K562 (cell line): ENCODE results near the gene CCDC27. TPM values are rescaled to one million over a fixed set of nuclear protein-coding genes. Genes with fewer than 3 reads are reported as not detected.

Experiments
- BACH1 ChIP-seq: fragments of 200-800 bp; sonication (Bioruptor generic); IDR thresholded peaks from 2 replicates; pipeline ENCODE4 v1.6.1; 2016; ENCODE audit warnings: missing genetic modification characterization, missing compliant biosample characterization
- CGGBP1 ChIP-seq: fragments of 250-450 bp; sonication (Bioruptor Pico); IDR thresholded peaks from 2 replicates; pipeline ENCODE4 v1.9.0; 2021; ENCODE audit warnings: mild to moderate bottlenecking
- CHD2 ChIP-seq: IDR thresholded peaks from 2 replicates; pipeline ENCODE4 v1.6.1; 2011; ENCODE audit warnings: low read depth, low read length
- EGR1 ChIP-seq: fragments of 450-650 bp; conservative IDR thresholded peaks from 2 replicates; pipeline ENCODE4 v1.6.1; 2017; ENCODE audit warnings: mild to moderate bottlenecking
- ETS1 ChIP-seq: conservative IDR thresholded peaks from 2 replicates; pipeline ENCODE4 v1.6.1; 2011; ENCODE audit warnings: low read depth, mild to moderate bottlenecking, low read length; ENCODE audit not compliant: control insufficient read depth
- GABPA ChIP-seq: fragments of 200-800 bp; sonication (Bioruptor generic); conservative IDR thresholded peaks from 2 replicates; pipeline ENCODE4 v1.6.1; 2016; ENCODE audit warnings: low read depth, missing genetic modification characterization, missing compliant biosample characterization
- HES1 ChIP-seq: fragments of 450-650 bp; IDR thresholded peaks from 2 replicates; pipeline ENCODE4 v1.6.1; 2016; ENCODE audit warnings: low read depth, mild to moderate bottlenecking, moderate library complexity
- HIVEP1 ChIP-seq: fragments of 250-450 bp; sonication (Bioruptor Pico); IDR thresholded peaks from 2 replicates; pipeline ENCODE4 v1.4.0; 2020; ENCODE audit warnings: mild to moderate bottlenecking
- HNRNPLL ChIP-seq: fragments of 200-400 bp; formaldehyde crosslinking; IDR thresholded peaks from 2 replicates; pipeline ENCODE4 v1.6.1; 2017; ENCODE audit warnings: low read length, low read depth, mild to moderate bottlenecking; ENCODE audit not compliant: poor library complexity, severe bottlenecking
- NR3C1 ChIP-seq: sonication (generic); formaldehyde crosslinking; IDR thresholded peaks from 2 replicates; pipeline ENCODE4 v1.8.1; 2022; ENCODE audit warnings: missing genetic modification reagents
- RBBP5 ChIP-seq: fragments of 200-600 bp; sonication (generic); IDR thresholded peaks from 2 replicates; pipeline ENCODE4 v1.6.1; 2012; ENCODE audit warnings: borderline replicate concordance, mild to moderate bottlenecking, low read length, control low read depth, inconsistent platforms; ENCODE audit not compliant: insufficient read depth, poor library complexity, severe bottlenecking
- SREBF2 ChIP-seq: sonication (generic); formaldehyde crosslinking; IDR thresholded peaks from 2 replicates; pipeline ENCODE4 v1.4.0; 2020; ENCODE audit warnings: mild to moderate bottlenecking, missing genetic modification reagents
- ZBTB40 ChIP-seq, 2 experiments: fragments of 450-650 bp in 1 of 2; sonication (generic) in 1 of 2; formaldehyde crosslinking in 1 of 2; IDR thresholded peaks; 2 replicates each; pipeline versions ENCODE4 v1.7.1 to v1.9.0; 2016 to 2022; ENCODE audit warnings: inconsistent platforms in 1 of 2, mild to moderate bottlenecking in 1 of 2, missing genetic modification reagents in 1 of 2
- ZKSCAN3 ChIP-seq: fragments of 250-450 bp; sonication (Bioruptor Pico); IDR thresholded peaks from 2 replicates; pipeline ENCODE4 v1.4.0; 2020
- ZNF146 ChIP-seq: IDR thresholded peaks from one replicate; pipeline ENCODE4 v1.6.1; 2018; ENCODE audit warnings: missing compliant biosample characterization; ENCODE audit not compliant: unreplicated experiment
- ZNF174 ChIP-seq: fragments of 250-450 bp; sonication (Bioruptor Pico); IDR thresholded peaks from 2 replicates; pipeline ENCODE4 v1.4.0; 2020; ENCODE audit warnings: mild to moderate bottlenecking
- ZNF717 ChIP-seq: fragments of 250-450 bp; sonication (Bioruptor Pico); IDR thresholded peaks from 2 replicates; pipeline ENCODE4 v1.5.0; 2021
- polyA plus RNA-seq, 8 experiments: library from polyadenylated mRNA; depleted of rRNA in 4 of 8; stranded (reverse) in 5 of 8; unstranded in 3 of 8; fragments of >200 nt; fragmentation: Nextera tagmentation in 2 of 8; fragmentation: Illumina TruSeq in 1 of 8; extraction: Ambion mirVana in 2 of 8; extraction: Trizol in 1 of 8; gene quantifications; 2 replicates each; pipeline versions ENCODE4 v1.2.1 to v1.2.3, GENCODE V29; 2011 to 2014; ENCODE audit warnings: inconsistent platforms in 1 of 8, missing spikeins in 1 of 8
- total RNA-seq, 7 experiments: library from RNA; depleted of rRNA in 6 of 7; stranded (reverse); fragments of >200 nt in 6 of 7; fragmentation: Illumina TruSeq in 2 of 7; extraction: Trizol in 2 of 7; gene quantifications; 2 replicates each; pipeline versions ENCODE4 v1.2.1 to v1.2.3, GENCODE V29; 2011 to 2021; ENCODE audit warnings: low replicate concordance in 1 of 7

Gene CCDC27
- total and polyA plus RNA-seq, 9 of the 15 experiments (the other 6 are each of a cell fraction or from before 2014, with no cell fraction given): 0.01 to 0.04 TPM; not detected in 7

DNA sequence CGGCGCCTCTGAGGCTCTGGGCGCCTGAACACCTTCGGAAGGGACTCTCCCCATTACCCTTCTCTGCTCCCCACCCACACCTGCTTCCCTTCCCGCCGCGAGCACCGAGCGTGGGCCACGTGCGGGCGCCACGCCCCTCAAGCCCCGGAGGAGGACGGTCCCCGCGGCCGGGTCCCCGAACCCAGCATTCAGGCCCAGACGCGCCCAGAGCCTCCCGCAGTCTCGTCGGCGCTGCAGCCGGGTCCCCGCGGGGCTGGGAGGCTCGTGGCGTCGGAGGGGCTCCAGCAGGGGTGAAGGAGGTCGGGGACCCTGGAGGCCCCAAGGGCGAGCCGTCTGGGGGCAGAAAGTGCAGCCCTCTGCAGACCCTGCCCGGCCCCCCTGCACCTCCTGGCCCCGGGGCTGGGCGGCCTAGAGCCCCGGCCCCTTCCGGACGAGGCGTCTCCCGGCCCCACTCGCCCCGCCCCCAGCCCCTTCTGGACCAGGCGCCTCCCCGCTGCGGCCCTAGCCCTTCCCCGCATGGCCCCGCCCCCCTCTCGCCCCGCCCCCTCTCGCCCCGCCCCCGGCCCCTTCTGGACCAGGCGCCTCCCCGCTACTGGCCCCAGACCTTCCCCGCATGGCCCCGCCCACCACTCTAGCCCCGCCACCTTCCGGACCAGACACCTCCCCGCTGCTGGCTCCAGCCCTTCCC is 19.9 kb downstream of the CCDC27 start (continued):
- TF ChIP-seq ZBTB40 (IDR thresholded peaks at IDR 0.05) (no peak; the same call in 1 of the 2 replicates), ZBTB40 (CRISPR knock-in tag; IDR thresholded peaks at IDR 0.05) (no peak), SREBF2 (CRISPR knock-in tag) (no peak), CHD2 (no peak), ETS1 (peak; percentile 45; the same call in 1 of the 2 replicates), GABPA (tag) (peak; percentile 30; the same call in 1 of the 2 replicates), ZNF717 (CRISPR knock-in tag) (no peak), CGGBP1 (CRISPR knock-in tag) (peak; percentile 66; the same call in 1 of the 2 replicates), HES1 (no peak), NR3C1 (no peak), EGR1 (peak; percentile 50; the same call in 1 of the 2 replicates), ZNF146 (CRISPR knock-in tag) (no peak), BACH1 (tag) (no peak), HNRNPLL (no peak), RBBP5 (no peak), HIVEP1 (CRISPR knock-in tag) (no peak), ZKSCAN3 (CRISPR knock-in tag) (no peak), ZNF174 (CRISPR knock-in tag) (no peak)
